RWPE2 (cell line): ENCODE results near the gene ASPG.

Source experiments
- ATAC-seq: fragments of 200-7000 bp; cut with Tn5 transposase; 3 replicates; pipeline ENCODE4 v1.9.1; 2021; ENCODE audit warnings: low read depth
- DNase-seq: peaks from one replicate; pipeline ENCODE4 v3.0.0-alpha.2; 2020; ENCODE audit warnings: low spot score
- H3K27ac ChIP-seq: fragments of 450-650 bp; 2 replicates; pipeline ENCODE4 v1.5.1; 2017; ENCODE audit warnings: mild to moderate bottlenecking; ENCODE audit not compliant: poor library complexity, severe bottlenecking
- H3K27me3 ChIP-seq: fragments of 250-450 bp; sonication (Bioruptor Pico); 2 replicates; pipeline ENCODE4 v1.5.1; 2021; ENCODE audit warnings: mild to moderate bottlenecking, moderate library complexity; ENCODE audit not compliant: insufficient read depth, poor library complexity, severe bottlenecking
- H3K36me3 ChIP-seq: fragments of 250-450 bp; sonication (Bioruptor Pico); 2 replicates; pipeline ENCODE4 v1.5.1; 2020; ENCODE audit warnings: low read depth, mild to moderate bottlenecking, moderate library complexity
- H3K4me1 ChIP-seq: fragments of 250-450 bp; sonication (Bioruptor Pico); 2 replicates; pipeline ENCODE4 v1.5.1; 2021; ENCODE audit warnings: mild to moderate bottlenecking, moderate library complexity; ENCODE audit not compliant: insufficient read depth, poor library complexity, severe bottlenecking
- H3K4me3 ChIP-seq: fragments of 250-450 bp; sonication (Bioruptor Pico); 2 replicates; pipeline ENCODE4 v1.5.1; 2021; ENCODE audit warnings: mild to moderate bottlenecking, moderate library complexity; ENCODE audit not compliant: severe bottlenecking
- H3K9me3 ChIP-seq: fragments of 250-450 bp; sonication (Bioruptor Pico); 2 replicates; pipeline ENCODE4 v1.5.1; 2021; ENCODE audit warnings: mild to moderate bottlenecking, moderate library complexity; ENCODE audit not compliant: severe bottlenecking
- CTCF ChIP-seq: fragments of 450-650 bp; IDR thresholded peaks from one replicate; pipeline ENCODE4 v1.5.1; 2017; ENCODE audit warnings: mild to moderate bottlenecking, moderate library complexity; ENCODE audit not compliant: poor library complexity, severe bottlenecking

Gene ASPG

GRCh38 chr14:104092931-104093365, 7.4 kb downstream of the ASPG start:
- Histone ChIP-seq H3K4me1 (no peaks in the 10 kb centered on the region), H3K36me3 (no peaks in the 10 kb centered on the region), H3K4me3 (no peak overlapping the region), H3K27me3 (no peaks in the 10 kb centered on the region), H3K27ac (no peak overlapping the region), H3K9me3 (no peaks in the 10 kb centered on the region)
- ATAC-seq (no peak), DNase-seq (no peak)
- no peak for TF ChIP-seq CTCF

DNA sequence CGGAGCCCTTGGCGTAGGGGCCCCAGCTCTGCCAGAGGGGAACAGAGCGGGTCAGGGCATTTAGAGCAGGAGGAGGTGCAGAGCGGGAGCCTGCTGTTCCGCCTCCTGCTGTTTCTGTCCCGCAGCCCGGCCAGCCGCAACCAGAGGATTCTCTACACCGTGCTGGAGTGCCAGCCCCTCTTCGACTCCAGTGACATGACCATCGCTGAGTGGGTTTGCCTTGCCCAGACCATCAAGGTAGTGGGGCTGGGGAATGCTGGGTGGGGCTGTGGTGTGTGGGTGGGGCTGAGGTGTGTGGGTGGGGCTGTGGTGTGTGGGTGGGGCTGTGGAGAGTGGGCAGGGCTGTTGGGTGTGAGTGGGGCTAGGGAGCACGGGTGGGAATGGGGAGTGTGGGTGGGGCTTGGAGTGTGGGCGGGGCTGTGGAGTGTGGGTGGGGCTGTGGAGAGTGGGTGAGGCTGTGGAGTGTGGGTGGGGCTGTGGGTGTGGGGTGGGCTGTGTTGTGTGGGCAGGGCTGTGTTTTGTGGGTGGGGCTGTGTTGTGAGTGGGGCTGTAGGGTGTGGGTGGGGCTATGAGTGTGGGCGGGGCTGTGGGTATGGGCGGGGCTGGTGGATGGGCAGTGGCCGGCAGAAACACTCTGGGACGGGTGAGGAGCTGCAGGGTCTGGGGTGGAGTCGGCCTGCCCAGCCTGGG, 8.0 kb downstream of the ASPG start:
- Histone ChIP-seq H3K36me3 (no peaks in the 10 kb centered on the region), H3K4me3 (no peak overlapping the region), H3K4me1 (no peaks in the 10 kb centered on the region), H3K9me3 (no peaks in the 10 kb centered on the region), H3K27ac (no peak overlapping the region), H3K27me3 (no peaks in the 10 kb centered on the region)
- DNase-seq: no peak
- no peak for TF ChIP-seq CTCF
- peak; percentile 11; the same call in 1 of the 3 replicates for ATAC-seq

- Histone ChIP-seq H3K4me1 (no peaks in the 10 kb centered on the region), H3K36me3 (no peaks in the 10 kb centered on the region), H3K27ac (no peak overlapping the region), H3K9me3 (no peaks in the 10 kb centered on the region), H3K27me3 (no peaks in the 10 kb centered on the region), H3K4me3 (no peak overlapping the region)
- ATAC-seq (no peak), DNase-seq (no peak)
- TF ChIP-seq CTCF: no peak
These were observed 8.7 kb downstream of the ASPG start for GRCh38 chr14:104094056-104094708.

DNA sequence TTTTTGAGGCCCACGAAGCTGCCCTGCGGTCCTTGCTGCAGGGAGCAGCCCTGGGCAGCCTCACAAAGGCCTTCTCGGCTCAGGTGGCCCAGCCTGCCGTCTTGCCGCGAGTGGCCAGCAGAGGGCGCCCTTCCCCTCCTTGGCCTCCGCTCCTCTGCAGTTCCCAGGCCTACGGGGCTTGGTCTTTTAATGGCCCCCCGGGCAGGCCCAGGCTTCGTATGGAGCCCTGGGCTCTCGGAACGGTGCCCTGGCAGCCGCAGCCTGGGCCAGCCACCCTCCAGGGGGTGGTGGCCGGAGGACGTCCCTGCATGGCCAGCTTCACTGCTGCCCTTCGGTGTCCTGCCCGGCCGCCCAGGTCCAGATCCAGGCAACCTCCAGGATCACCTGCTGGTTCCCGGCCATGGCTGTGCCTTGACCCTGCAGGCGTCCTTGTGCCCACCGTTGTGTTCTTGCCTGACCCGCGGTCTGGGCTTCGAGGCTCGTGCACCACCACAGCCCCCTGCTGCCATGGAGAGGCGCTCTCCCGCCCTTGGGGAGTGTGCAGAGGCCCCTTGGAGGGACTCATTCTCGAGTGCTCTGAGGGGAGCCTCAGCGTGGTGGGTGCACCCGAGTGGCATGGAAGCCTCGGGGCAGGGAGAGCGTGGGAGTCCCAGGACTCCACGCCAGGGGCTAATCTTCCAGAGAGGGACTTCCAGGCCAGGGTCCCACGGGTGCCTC, 9.4 kb downstream of the ASPG start:
- Histone ChIP-seq H3K36me3 (no peaks in the 10 kb centered on the region), H3K27me3 (no peaks in the 10 kb centered on the region), H3K4me3 (no peak overlapping the region), H3K27ac (no peak overlapping the region), H3K9me3 (no peaks in the 10 kb centered on the region), H3K4me1 (no peaks in the 10 kb centered on the region)
- ATAC-seq (peak; percentile 52), DNase-seq (no peak)
- TF ChIP-seq CTCF: peak; percentile 93
